Activated naive CD8-positive, alpha-beta T cell (primary cell): ENCODE results near the gene CDKAL1.

ENCODE experiments used
- H3K27ac Mint-ChIP-seq: one replicate; pipeline ENCODE4 v1.8.0; 2021; ENCODE audit warnings: mixed read lengths
- H3K27me3 Mint-ChIP-seq: one replicate; pipeline ENCODE4 v1.8.0; 2021; ENCODE audit warnings: mixed read lengths
- H3K36me3 Mint-ChIP-seq: one replicate; pipeline ENCODE4 v1.8.0; 2021; ENCODE audit warnings: mixed read lengths
- H3K4me1 Mint-ChIP-seq: one replicate; pipeline ENCODE4 v1.8.0; 2021; ENCODE audit warnings: low read depth, mixed read lengths
- H3K4me3 Mint-ChIP-seq: one replicate; pipeline ENCODE4 v1.8.0; 2021; ENCODE audit warnings: mild to moderate bottlenecking, mixed read lengths
- H3K9me3 Mint-ChIP-seq: one replicate; pipeline ENCODE4 v1.8.0; 2021; ENCODE audit warnings: low read depth, mixed read lengths

Gene CDKAL1

GRCh38 chr6:20789162-20789561 lies 254.9 kb downstream of the CDKAL1 start:
- Mint-ChIP-seq H3K36me3 (peaks cover 19% of the 10 kb centered on the region), H3K4me1 (no peaks in the 10 kb centered on the region), H3K27ac (no peak overlapping the region), H3K4me3 (no peak overlapping the region), H3K27me3 (no peaks in the 10 kb centered on the region), H3K9me3 (no peaks in the 10 kb centered on the region)

- H3K9me3 Mint-ChIP-seq: no peaks in the 10 kb centered on the region
- H3K27ac Mint-ChIP-seq: no peak overlapping the region
- peaks cover 23% of the 10 kb centered on the region for H3K36me3 Mint-ChIP-seq
- no peak overlapping the region for H3K4me3 Mint-ChIP-seq
- no peaks in the 10 kb centered on the region for H3K27me3 Mint-ChIP-seq
- no peaks in the 10 kb centered on the region for H3K4me1 Mint-ChIP-seq
These were observed 256.0 kb downstream of the CDKAL1 start for GRCh38 chr6:20790032-20790791.

- Mint-ChIP-seq H3K27me3 (no peaks in the 10 kb centered on the region), H3K4me3 (no peak overlapping the region), H3K4me1 (no peaks in the 10 kb centered on the region), H3K27ac (no peak overlapping the region), H3K36me3 (peaks cover 26% of the 10 kb centered on the region), H3K9me3 (peaks cover under 1% of the 10 kb centered on the region)
These were observed 256.8 kb downstream of the CDKAL1 start for GRCh38 chr6:20791074-20791473.

- Mint-ChIP-seq H3K27me3 (no peaks in the 10 kb centered on the region), H3K36me3 (peaks cover 31% of the 10 kb centered on the region), H3K9me3 (peaks cover 5% of the 10 kb centered on the region), H3K4me1 (no peaks in the 10 kb centered on the region), H3K4me3 (no peak overlapping the region), H3K27ac (no peak overlapping the region)
These were observed 257.7 kb downstream of the CDKAL1 start for GRCh38 chr6:20791944-20792343.

GRCh38 chr6:20793174-20793573 lies 258.9 kb downstream of the CDKAL1 start:
- no peaks in the 10 kb centered on the region for H3K4me1 Mint-ChIP-seq
- H3K27me3 Mint-ChIP-seq: no peaks in the 10 kb centered on the region
- no peak overlapping the region for H3K4me3 Mint-ChIP-seq
- no peak overlapping the region for H3K27ac Mint-ChIP-seq
- peaks cover 5% of the 10 kb centered on the region for H3K9me3 Mint-ChIP-seq
- H3K36me3 Mint-ChIP-seq: peaks cover 37% of the 10 kb centered on the region

- Mint-ChIP-seq H3K27ac (no peak overlapping the region), H3K4me1 (no peaks in the 10 kb centered on the region), H3K36me3 (peaks cover 33% of the 10 kb centered on the region), H3K4me3 (no peak overlapping the region), H3K9me3 (peaks cover 5% of the 10 kb centered on the region), H3K27me3 (no peaks in the 10 kb centered on the region)
These were observed 263.3 kb downstream of the CDKAL1 start for GRCh38 chr6:20797597-20797996.

- peaks cover 44% of the 10 kb centered on the region for H3K36me3 Mint-ChIP-seq
- no peak overlapping the region for H3K4me3 Mint-ChIP-seq
- H3K27me3 Mint-ChIP-seq: no peaks in the 10 kb centered on the region
- no peaks in the 10 kb centered on the region for H3K4me1 Mint-ChIP-seq
- no peak overlapping the region for H3K27ac Mint-ChIP-seq
- peaks cover 14% of the 10 kb centered on the region for H3K9me3 Mint-ChIP-seq
These were observed 266.0 kb downstream of the CDKAL1 start for GRCh38 chr6:20800229-20800628.

- H3K4me3 Mint-ChIP-seq: no peak overlapping the region
- no peak overlapping the region for H3K27ac Mint-ChIP-seq
- peaks cover 43% of the 10 kb centered on the region for H3K36me3 Mint-ChIP-seq
- no peaks in the 10 kb centered on the region for H3K27me3 Mint-ChIP-seq
- no peaks in the 10 kb centered on the region for H3K4me1 Mint-ChIP-seq
- peaks cover 14% of the 10 kb centered on the region for H3K9me3 Mint-ChIP-seq
These were observed 266.4 kb downstream of the CDKAL1 start for GRCh38 chr6:20800653-20801052.

GRCh38 chr6:20801595-20801994 lies 267.3 kb downstream of the CDKAL1 start:
- H3K36me3 Mint-ChIP-seq: peaks cover 43% of the 10 kb centered on the region
- peaks cover 15% of the 10 kb centered on the region for H3K9me3 Mint-ChIP-seq
- H3K4me1 Mint-ChIP-seq: no peaks in the 10 kb centered on the region
- H3K27ac Mint-ChIP-seq: no peak overlapping the region
- no peak overlapping the region for H3K4me3 Mint-ChIP-seq
- H3K27me3 Mint-ChIP-seq: no peaks in the 10 kb centered on the region

- Mint-ChIP-seq H3K27ac (no peak overlapping the region), H3K27me3 (no peaks in the 10 kb centered on the region), H3K9me3 (peaks cover 16% of the 10 kb centered on the region), H3K4me1 (no peaks in the 10 kb centered on the region), H3K4me3 (no peak overlapping the region), H3K36me3 (peaks cover 37% of the 10 kb centered on the region)
These were observed 268.3 kb downstream of the CDKAL1 start for GRCh38 chr6:20802596-20802995.

- Mint-ChIP-seq H3K27me3 (no peaks in the 10 kb centered on the region), H3K4me3 (no peak overlapping the region), H3K36me3 (peaks cover 35% of the 10 kb centered on the region), H3K27ac (no peak overlapping the region), H3K9me3 (peaks cover 16% of the 10 kb centered on the region), H3K4me1 (no peaks in the 10 kb centered on the region)
These were observed 270.8 kb downstream of the CDKAL1 start for GRCh38 chr6:20805021-20805420.

- H3K4me3 Mint-ChIP-seq: no peak overlapping the region
- peaks cover 22% of the 10 kb centered on the region for H3K9me3 Mint-ChIP-seq
- H3K4me1 Mint-ChIP-seq: peaks cover 6% of the 10 kb centered on the region
- H3K27me3 Mint-ChIP-seq: no peaks in the 10 kb centered on the region
- H3K36me3 Mint-ChIP-seq: peaks cover 38% of the 10 kb centered on the region
- no peak overlapping the region for H3K27ac Mint-ChIP-seq
These were observed 272.4 kb downstream of the CDKAL1 start for GRCh38 chr6:20806669-20807068.

GRCh38 chr6:20808439-20808838 lies 274.2 kb downstream of the CDKAL1 start:
- no peak overlapping the region for H3K27ac Mint-ChIP-seq
- no peak overlapping the region for H3K4me3 Mint-ChIP-seq
- peaks cover 6% of the 10 kb centered on the region for H3K4me1 Mint-ChIP-seq
- peaks cover 26% of the 10 kb centered on the region for H3K9me3 Mint-ChIP-seq
- peaks cover 36% of the 10 kb centered on the region for H3K36me3 Mint-ChIP-seq
- no peaks in the 10 kb centered on the region for H3K27me3 Mint-ChIP-seq

GRCh38 chr6:20808924-20809323 lies 274.7 kb downstream of the CDKAL1 start:
- no peaks in the 10 kb centered on the region for H3K27me3 Mint-ChIP-seq
- H3K4me3 Mint-ChIP-seq: no peak overlapping the region
- H3K4me1 Mint-ChIP-seq: peaks cover 6% of the 10 kb centered on the region
- H3K36me3 Mint-ChIP-seq: peaks cover 36% of the 10 kb centered on the region
- peaks cover 25% of the 10 kb centered on the region for H3K9me3 Mint-ChIP-seq
- H3K27ac Mint-ChIP-seq: no peak overlapping the region

GRCh38 chr6:20810727-20811108 lies 276.5 kb downstream of the CDKAL1 start:
- H3K27me3 Mint-ChIP-seq: no peaks in the 10 kb centered on the region
- no peak overlapping the region for H3K4me3 Mint-ChIP-seq
- peaks cover 11% of the 10 kb centered on the region for H3K4me1 Mint-ChIP-seq
- H3K9me3 Mint-ChIP-seq: peaks cover 16% of the 10 kb centered on the region
- no peak overlapping the region for H3K27ac Mint-ChIP-seq
- H3K36me3 Mint-ChIP-seq: peaks cover 30% of the 10 kb centered on the region

- Mint-ChIP-seq H3K4me1 (peaks cover 11% of the 10 kb centered on the region), H3K27ac (no peak overlapping the region), H3K36me3 (peaks cover 27% of the 10 kb centered on the region), H3K9me3 (peaks cover 14% of the 10 kb centered on the region), H3K4me3 (no peak overlapping the region), H3K27me3 (no peaks in the 10 kb centered on the region)
These were observed 277.0 kb downstream of the CDKAL1 start for GRCh38 chr6:20811109-20811761.
